HG03066 (cell line): Measurements from ENCODE around the gene FANCF.

Experiments used
- ATAC-seq: cut with Tn5 transposase; IDR thresholded peaks from one replicate; pipeline ENCODE4 v1.9.1; 2021; ENCODE audit warnings: low read depth; ENCODE audit not compliant: unreplicated experiment

Gene FANCF

DNA sequence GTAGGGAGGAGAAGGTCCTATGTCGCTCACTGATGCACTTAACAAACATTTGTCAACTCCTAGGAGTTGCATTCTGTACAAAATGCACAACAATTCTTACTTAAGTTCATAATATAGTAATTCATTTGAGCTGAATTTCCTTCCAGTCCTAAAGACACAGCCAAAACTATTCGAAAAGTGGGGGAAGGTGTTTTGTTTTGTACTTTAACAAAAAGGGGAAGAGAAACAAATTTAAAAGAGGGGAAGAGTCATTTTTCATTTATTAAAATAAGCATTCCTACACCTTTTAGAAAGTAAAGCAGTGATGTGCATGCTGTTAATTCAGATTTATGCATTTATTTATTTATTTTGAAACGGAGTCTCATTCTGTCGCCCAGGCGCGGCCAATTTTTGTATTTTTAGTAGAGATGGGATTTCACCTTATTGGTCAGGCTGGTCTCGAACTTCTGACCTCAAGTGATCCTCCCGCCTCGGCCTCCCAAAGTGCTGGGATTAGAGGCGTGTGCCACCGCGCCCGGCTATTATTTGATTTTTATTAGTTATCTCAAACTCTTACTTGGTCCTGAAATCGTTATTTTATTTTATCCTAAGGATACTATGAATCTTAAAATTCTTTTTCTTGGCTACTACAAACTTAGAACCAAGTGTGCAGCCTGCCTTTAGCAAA is 1.1 kb upstream of the FANCF start:
- ATAC-seq: no peak

DNA sequence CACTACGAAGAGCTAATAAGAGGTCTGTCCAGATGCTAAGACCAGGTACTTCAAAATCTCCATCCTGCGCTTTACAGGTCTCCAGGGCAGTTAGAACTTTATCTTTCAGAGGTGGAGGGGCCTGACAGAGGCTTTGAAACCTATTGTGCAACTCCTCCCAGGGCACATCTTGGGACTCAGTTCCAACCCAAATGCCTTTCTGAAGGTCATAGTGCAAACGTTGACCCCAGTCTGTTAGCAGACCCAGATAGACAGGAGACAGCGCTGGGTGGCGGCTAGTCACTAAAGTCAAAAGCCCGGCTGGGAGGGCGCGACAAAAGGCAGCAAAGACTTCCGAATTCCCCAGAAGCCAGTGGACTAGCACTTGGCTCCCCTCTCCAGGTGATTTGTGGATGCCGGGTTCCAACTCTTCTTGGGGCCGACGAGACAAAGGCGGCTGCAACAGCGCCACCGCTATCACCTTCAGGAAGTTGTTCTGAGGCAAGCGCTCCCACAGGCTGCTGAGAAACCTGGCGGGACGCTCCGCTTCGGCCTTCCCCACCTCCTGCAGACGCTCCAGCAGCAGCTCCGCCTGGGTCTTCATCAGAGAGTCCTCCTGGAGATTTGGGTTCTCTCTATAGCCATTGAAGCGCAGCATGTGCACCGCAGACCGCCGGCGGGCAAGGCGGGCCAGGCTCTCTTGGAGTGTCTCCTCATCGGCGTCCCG is 728 bp downstream of the FANCF start:
- peak; percentile 54 for ATAC-seq

DNA sequence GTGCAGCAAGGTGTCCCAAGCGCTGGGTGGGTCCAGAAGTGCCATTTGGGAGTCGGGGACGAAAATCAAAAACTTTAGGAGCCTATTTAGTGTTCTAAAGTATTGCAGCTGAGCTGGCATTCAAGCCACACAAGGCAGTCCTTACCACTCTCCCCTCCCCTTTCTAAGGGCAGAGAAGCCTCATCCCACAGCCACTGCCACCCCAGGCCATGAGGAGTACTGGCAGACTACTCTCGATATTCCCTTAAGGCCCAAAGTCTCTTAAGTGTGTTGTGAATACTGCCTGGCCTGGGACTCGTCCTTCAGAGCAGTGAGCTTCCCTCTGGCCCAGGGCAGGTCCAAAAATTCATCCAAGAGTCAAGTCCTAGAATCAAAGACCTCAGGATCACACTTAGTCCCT is 7.8 kb downstream of the FANCF start:
- no peak for ATAC-seq

DNA sequence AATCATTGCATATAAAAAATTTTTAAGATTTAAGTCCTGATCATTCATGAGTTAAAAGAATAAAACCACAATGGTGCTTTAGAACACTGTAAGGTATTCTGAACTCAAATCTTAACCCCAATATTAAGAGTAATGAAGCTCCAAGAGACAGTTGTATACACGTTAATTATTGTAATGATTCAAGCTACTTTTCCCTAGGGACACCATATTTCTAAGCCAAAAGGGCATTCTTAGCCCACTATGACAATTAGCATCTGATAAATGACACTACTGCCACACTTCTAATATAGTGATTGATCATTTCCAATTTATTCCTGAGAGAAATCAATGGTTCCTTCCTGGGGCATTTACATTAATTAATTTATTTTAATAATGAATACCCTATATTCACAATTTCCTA is 21.7 kb downstream of the FANCF start:
- no peak for ATAC-seq

GRCh38 chr11:22602504-22602903 is 23.1 kb downstream of the FANCF start:
- ATAC-seq: no peak

DNA sequence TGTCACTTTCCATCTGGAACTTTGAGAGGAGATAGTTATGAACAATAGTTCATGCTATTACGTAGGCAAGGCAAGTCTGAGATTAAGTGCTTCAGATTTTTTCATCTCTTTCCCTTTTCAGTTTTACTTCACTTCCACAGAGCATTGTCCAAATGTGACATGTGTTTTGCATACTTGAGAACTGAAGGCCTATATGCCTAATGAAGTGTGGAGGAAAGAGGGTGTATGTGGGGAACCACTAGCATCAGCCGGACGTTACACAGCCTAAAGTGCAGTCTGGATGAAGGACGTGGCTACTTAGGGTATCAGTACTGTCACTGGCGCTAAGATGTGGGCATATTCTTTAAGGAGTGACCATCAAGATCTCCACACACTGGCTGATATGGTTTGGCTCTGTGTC is 26.2 kb downstream of the FANCF start:
- no peak for ATAC-seq

DNA sequence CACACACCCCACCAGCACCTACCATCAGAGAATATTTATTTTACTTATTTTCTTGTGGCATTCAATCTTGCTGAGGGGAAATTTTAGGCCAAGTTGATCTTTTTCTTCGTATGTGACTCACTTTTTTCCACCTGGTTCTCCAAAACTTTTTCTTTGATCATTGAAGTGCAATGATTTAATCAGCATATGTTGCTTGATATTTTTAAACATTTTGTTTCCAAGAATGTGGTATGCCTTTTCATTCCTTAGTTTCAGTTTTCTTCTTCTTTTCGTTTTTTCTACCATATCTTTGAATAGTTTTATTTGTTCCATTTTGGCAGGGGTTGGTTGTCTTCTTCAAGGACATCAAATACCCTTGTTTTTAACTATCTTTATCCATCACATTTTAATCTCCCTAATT is 28.6 kb downstream of the FANCF start:
- no peak for ATAC-seq

DNA sequence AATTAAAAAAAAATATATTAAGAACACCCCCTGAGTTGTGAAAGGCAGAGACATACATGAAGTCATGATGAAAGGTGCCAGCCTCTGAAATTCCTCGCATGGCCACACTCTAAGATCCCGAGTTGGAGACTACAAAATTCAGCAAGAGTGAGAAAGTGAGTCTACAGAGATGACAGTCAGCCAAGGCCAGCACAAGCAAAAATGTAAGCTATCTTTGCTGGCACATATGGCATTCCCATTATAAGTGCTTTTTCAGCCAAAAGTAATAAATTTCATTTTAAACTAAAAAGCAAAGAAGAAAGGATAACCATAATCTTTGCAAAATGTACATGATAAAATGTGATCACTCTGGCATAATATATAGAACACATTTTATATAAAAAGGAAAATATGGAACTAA is 40.6 kb downstream of the FANCF start:
- no peak for ATAC-seq

DNA sequence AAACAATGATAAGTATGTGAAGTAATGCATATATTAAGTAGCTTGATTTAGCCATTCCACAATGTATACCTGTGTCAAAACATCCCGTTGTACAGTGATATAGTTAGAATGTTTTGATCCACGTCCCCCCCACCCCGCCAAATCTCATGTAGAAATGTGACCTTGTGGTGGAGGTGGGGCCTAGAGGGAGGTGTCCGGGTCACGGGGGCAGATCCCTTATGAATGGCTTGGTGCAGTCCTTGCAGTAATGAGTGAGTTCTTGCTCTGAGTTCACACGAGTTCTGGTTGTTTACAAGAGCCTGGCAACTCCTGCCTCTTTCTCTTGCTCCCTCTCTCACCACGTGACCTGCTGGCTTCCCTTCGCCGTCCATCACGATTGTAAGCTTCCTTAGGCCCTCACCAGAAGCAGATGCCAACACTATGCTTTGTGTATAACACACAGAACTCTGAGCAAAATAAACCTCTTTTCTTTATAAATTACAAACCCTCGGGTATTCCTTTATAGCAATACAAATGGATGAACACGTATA is 41.6 kb downstream of the FANCF start:
- no peak for ATAC-seq

DNA sequence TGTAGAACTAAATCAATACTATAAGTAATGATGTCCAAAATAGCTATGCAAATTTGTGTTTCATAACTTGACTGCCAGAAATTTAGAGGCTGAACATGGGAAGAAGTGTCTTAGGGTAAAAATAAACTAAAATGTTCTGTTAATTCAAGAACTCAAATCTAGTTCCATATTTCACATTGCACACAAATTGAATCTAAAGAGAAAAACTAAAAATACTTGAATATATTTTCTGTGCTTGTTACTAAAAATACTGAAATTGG is 43.5 kb downstream of the FANCF start:
- ATAC-seq: no peak

DNA sequence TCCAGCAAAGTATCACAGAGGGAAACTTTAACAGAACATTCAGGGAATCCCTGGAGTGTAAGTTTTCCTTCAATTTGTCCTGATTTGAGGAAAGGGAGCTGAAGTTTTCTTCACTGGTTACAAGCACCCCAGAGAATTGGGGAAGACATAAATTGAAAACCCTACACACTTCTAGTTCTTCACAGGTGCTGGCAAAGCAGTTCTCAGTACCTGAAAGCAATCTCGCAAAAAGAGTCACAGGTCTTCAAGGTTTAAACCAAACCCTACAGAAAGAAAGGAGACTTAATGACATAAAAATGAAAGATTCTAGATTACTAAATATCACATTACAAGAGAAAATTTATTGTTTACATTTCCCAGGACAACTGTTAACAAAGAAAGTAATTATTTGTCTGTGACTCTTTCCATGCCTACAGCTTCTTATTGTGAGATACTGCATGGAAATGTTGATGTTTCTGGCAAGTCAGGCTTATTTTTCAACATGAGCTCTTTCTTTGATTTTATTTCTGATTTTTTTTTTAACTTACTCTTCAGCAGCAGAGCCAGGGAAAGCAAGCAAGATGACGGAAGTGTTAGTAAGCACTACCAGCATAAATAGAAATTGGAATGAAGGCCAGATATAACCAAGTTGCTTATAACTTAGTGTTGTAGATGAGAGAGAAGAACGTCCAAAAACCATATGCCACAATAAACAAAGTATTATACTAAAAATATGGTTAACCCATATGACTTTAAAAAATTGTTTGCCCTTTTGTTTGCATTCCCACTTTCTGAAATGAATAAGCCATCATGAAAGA is 44.1 kb downstream of the FANCF start:
- ATAC-seq: no peak

DNA sequence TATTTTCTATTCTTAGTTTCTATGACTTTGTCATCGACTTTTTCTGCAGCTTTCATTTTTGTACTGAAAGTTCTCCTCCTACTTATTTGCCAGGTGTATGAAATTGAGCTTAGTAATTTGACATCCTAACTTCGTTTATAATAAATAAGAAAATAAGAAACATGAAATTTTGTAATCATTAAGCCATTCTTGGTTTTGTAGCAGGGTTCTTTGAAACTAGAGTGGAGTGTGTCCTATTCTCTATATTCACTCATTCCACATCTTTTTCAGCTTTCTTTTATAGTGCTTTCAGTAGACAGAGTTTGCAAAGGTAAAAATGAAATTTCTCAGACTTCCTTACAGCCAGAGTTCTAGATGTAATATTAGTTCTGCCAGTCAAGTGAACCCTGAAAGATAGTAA is 47.8 kb downstream of the FANCF start:
- no peak for ATAC-seq
